Measurements from ENCODE around the gene EYA2.

GRCh38 chr20:46903256-46903655, 8.6 kb downstream of the EYA2 start:
- TF ChIP-seq, protein P1, sequence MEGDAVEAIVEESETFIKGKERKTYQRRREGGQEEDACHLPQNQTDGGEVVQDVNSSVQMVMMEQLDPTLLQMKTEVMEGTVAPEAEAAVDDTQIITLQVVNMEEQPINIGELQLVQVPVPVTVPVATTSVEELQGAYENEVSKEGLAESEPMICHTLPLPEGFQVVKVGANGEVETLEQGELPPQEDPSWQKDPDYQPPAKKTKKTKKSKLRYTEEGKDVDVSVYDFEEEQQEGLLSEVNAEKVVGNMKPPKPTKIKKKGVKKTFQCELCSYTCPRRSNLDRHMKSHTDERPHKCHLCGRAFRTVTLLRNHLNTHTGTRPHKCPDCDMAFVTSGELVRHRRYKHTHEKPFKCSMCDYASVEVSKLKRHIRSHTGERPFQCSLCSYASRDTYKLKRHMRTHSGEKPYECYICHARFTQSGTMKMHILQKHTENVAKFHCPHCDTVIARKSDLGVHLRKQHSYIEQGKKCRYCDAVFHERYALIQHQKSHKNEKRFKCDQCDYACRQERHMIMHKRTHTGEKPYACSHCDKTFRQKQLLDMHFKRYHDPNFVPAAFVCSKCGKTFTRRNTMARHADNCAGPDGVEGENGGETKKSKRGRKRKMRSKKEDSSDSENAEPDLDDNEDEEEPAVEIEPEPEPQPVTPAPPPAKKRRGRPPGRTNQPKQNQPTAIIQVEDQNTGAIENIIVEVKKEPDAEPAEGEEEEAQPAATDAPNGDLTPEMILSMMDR (IDR thresholded peaks at IDR 0.05), result no peak
- no peak for TF ChIP-seq POLR2A (IDR thresholded peaks at IDR 0.05)

Measured in adrenal gland (tissue), 5 donors.